ENCODE data around the gene MRPL19.

Gene MRPL19

DNA sequence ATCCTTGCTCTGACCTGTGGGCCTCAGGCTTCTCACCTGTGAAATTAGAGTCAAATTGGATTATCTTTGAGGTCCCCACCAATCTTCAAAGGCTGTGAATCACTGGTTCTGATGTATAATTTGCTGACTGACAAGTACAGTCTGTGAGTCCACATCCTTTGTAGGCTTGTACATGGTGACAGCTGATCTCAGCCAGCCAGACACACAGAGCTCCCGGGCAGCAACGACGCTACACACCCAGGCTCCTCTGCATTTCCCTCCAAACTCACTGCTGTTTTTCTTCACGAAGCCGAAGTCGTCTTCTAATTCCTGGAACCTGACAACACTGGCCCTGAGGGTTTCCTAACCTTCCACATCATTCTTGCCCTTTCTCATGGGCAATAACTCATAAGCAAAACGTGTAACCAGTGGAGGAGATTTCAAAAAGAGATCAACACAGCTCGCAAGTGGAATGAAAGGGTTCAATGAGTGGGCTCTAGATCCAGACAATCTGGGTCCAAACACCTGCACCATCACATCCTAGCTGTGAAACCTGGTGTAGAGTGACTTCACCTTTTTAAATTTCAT is 47.9 kb upstream of the MRPL19 start:
- Histone ChIP-seq H3K27ac (replicated peaks) (no peak overlapping the region), H3K27me3 (ENCODE audit: insufficient read depth, poor library complexity, severe bottlenecking) (no peaks in the 10 kb centered on the region), H3K4me3 (replicated peaks; ENCODE audit: insufficient read depth, low read length) (no peak overlapping the region)
- TF ChIP-seq SPI1 (IDR thresholded peaks at IDR 0.05; ENCODE audit: borderline replicate concordance, low read depth) (no peak), GABPA (IDR thresholded peaks at IDR 0.05; ENCODE audit: low read depth) (no peak), POLR2AphosphoS5 (IDR thresholded peaks at IDR 0.05; ENCODE audit: low read depth) (no peak)
- TF ChIP-seq, protein P1, sequence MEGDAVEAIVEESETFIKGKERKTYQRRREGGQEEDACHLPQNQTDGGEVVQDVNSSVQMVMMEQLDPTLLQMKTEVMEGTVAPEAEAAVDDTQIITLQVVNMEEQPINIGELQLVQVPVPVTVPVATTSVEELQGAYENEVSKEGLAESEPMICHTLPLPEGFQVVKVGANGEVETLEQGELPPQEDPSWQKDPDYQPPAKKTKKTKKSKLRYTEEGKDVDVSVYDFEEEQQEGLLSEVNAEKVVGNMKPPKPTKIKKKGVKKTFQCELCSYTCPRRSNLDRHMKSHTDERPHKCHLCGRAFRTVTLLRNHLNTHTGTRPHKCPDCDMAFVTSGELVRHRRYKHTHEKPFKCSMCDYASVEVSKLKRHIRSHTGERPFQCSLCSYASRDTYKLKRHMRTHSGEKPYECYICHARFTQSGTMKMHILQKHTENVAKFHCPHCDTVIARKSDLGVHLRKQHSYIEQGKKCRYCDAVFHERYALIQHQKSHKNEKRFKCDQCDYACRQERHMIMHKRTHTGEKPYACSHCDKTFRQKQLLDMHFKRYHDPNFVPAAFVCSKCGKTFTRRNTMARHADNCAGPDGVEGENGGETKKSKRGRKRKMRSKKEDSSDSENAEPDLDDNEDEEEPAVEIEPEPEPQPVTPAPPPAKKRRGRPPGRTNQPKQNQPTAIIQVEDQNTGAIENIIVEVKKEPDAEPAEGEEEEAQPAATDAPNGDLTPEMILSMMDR (IDR thresholded peaks at IDR 0.05; ENCODE audit: insufficient read depth, low read length), result no peak
- TF ChIP-seq, protein P2, sequence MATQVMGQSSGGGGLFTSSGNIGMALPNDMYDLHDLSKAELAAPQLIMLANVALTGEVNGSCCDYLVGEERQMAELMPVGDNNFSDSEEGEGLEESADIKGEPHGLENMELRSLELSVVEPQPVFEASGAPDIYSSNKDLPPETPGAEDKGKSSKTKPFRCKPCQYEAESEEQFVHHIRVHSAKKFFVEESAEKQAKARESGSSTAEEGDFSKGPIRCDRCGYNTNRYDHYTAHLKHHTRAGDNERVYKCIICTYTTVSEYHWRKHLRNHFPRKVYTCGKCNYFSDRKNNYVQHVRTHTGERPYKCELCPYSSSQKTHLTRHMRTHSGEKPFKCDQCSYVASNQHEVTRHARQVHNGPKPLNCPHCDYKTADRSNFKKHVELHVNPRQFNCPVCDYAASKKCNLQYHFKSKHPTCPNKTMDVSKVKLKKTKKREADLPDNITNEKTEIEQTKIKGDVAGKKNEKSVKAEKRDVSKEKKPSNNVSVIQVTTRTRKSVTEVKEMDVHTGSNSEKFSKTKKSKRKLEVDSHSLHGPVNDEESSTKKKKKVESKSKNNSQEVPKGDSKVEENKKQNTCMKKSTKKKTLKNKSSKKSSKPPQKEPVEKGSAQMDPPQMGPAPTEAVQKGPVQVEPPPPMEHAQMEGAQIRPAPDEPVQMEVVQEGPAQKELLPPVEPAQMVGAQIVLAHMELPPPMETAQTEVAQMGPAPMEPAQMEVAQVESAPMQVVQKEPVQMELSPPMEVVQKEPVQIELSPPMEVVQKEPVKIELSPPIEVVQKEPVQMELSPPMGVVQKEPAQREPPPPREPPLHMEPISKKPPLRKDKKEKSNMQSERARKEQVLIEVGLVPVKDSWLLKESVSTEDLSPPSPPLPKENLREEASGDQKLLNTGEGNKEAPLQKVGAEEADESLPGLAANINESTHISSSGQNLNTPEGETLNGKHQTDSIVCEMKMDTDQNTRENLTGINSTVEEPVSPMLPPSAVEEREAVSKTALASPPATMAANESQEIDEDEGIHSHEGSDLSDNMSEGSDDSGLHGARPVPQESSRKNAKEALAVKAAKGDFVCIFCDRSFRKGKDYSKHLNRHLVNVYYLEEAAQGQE (IDR thresholded peaks at IDR 0.05; ENCODE audit: insufficient replicate concordance, low read depth), result no peak
- no peak for DNase-seq (ENCODE audit: low read depth in 1 of 2, low spot score in 1 of 2)

DNA sequence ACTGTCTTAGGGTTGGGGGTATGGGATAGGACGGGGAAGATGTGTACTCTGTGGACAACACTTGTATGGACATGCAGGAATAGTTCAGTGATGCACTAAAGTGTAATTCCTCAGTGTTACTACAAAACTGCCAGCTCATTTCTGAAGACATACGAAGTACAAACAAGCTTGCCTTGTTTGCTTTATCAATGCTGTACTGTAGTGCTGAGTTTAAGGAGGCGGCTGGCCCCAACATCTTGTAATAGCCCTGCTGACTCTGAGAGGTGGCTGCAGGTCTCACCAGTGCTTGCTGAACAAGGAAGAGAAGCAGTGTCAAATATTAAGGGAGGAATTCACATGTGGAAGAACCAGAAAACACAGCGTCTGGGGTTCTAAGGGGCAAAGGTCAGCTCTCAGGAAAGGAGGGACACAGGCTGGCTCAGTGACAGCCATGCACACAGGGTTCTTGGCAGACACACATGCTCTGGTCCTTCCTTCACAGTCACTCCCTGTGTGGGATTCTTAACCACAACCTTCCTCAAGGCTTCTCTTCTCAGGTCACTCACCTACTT is 46.0 kb upstream of the MRPL19 start:
- Histone ChIP-seq H3K27ac (replicated peaks) (no peak overlapping the region), H3K4me3 (replicated peaks; ENCODE audit: insufficient read depth, low read length) (no peak overlapping the region), H3K27me3 (ENCODE audit: insufficient read depth, poor library complexity, severe bottlenecking) (no peaks in the 10 kb centered on the region)
- DNase-seq (ENCODE audit: low read depth in 1 of 2, low spot score in 1 of 2), result no peak
- TF ChIP-seq POLR2AphosphoS5 (IDR thresholded peaks at IDR 0.05; ENCODE audit: low read depth), result no peak
- TF ChIP-seq GABPA (IDR thresholded peaks at IDR 0.05; ENCODE audit: low read depth), result no peak
- TF ChIP-seq, protein P2 (IDR thresholded peaks at IDR 0.05; ENCODE audit: insufficient replicate concordance, low read depth), result no peak
- TF ChIP-seq, protein P1 (IDR thresholded peaks at IDR 0.05; ENCODE audit: insufficient read depth, low read length), result no peak

DNA sequence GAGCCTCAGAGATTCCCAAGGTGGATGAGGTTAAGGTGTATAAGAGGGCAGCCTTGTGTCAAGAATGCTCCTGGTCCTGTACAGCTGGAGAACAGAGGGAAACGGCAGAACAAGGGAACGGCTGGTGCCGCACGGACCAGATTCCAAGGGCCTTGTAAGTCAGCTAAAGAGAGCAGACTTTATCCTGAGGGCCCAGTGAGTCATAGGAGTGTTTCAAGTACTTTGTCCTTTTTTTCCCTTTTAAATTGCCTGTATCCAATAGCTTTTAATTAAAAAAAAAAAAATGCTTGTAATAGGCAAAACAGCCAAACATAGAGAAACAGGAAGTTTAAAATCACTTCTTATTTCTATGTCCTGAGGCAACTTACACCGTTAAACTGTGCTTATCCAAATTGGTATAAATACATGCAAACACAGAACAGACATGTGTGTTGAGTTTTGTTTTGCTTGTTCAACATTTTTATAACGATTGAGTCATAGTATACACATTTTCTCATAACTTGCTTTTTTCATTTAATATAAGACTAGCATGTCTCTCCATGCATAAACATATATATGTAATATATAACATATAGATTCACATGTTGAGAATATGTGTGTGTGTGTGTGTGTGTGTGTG is 43.8 kb upstream of the MRPL19 start:
- H3K4me3 ChIP-seq (replicated peaks; ENCODE audit: insufficient read depth, low read length), result no peak overlapping the region
- H3K27me3 ChIP-seq (ENCODE audit: insufficient read depth, poor library complexity, severe bottlenecking), result no peaks in the 10 kb centered on the region
- H3K27ac ChIP-seq (replicated peaks), result no peak overlapping the region
- TF ChIP-seq, protein P1 (IDR thresholded peaks at IDR 0.05; ENCODE audit: insufficient read depth, low read length), result no peak
- TF ChIP-seq SPI1 (IDR thresholded peaks at IDR 0.05; ENCODE audit: borderline replicate concordance, low read depth) (no peak), POLR2AphosphoS5 (IDR thresholded peaks at IDR 0.05; ENCODE audit: low read depth) (no peak), GABPA (IDR thresholded peaks at IDR 0.05; ENCODE audit: low read depth) (no peak)
- TF ChIP-seq, protein P2 (IDR thresholded peaks at IDR 0.05; ENCODE audit: insufficient replicate concordance, low read depth), result no peak
- DNase-seq (ENCODE audit: low read depth in 1 of 2, low spot score in 1 of 2), result no peak
